GM10266 (cell line): ENCODE measurements around the gene GYS1.
A peak's percentile ranks its signal among the peaks of the same experiment; 100 is the strongest.

ENCODE experiments used
- DNase-seq: peaks from one replicate; pipeline ENCODE4 v3.0.0; 2012; ENCODE audit errors: extremely low spot score
- CTCF ChIP-seq: IDR thresholded peaks from 2 replicates; pipeline ENCODE4 v1.5.1; 2012; ENCODE audit warnings: mild to moderate bottlenecking, low read depth; ENCODE audit not compliant: control insufficient read depth, insufficient read depth; ENCODE audit errors: missing control alignments

Gene GYS1

GRCh38 chr19:48965806-48966540, 27.1 kb downstream of the GYS1 start:
- no peak for TF ChIP-seq CTCF
- peak; percentile 82 for DNase-seq

DNA sequence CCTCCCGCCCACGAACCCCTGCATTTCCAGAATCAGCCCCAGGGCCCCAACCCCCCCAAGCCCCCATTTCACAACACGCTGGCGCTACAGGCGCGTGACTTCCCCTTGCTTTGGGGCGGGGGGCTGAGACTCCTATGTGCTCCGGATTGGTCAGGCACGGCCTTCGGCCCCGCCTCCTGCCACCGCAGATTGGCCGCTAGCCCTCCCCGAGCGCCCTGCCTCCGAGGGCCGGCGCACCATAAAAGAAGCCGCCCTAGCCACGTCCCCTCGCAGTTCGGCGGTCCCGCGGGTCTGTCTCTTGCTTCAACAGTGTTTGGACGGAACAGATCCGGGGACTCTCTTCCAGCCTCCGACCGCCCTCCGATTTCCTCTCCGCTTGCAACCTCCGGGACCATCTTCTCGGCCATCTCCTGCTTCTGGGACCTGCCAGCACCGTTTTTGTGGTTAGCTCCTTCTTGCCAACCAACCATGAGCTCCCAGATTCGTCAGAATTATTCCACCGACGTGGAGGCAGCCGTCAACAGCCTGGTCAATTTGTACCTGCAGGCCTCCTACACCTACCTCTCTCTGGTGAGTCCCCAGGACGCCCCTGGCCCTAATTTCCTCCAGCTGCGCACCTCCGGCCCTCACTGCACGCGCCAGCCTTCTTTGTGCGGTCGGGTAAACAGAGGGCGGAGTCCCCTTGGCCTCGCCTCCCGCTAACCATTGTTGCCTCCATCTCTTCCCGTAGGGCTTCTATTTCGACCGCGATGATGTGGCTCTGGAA, 27.9 kb downstream of the GYS1 start, which contains the start of gene FTL:
Gene FTL, plus strand, starts transcription at position 270 of the 766 bp plus-strand sequence. Its CDS starts 199 bp downstream, at position 469.
- peak; percentile 97 for DNase-seq
- TF ChIP-seq CTCF = no peak

DNA sequence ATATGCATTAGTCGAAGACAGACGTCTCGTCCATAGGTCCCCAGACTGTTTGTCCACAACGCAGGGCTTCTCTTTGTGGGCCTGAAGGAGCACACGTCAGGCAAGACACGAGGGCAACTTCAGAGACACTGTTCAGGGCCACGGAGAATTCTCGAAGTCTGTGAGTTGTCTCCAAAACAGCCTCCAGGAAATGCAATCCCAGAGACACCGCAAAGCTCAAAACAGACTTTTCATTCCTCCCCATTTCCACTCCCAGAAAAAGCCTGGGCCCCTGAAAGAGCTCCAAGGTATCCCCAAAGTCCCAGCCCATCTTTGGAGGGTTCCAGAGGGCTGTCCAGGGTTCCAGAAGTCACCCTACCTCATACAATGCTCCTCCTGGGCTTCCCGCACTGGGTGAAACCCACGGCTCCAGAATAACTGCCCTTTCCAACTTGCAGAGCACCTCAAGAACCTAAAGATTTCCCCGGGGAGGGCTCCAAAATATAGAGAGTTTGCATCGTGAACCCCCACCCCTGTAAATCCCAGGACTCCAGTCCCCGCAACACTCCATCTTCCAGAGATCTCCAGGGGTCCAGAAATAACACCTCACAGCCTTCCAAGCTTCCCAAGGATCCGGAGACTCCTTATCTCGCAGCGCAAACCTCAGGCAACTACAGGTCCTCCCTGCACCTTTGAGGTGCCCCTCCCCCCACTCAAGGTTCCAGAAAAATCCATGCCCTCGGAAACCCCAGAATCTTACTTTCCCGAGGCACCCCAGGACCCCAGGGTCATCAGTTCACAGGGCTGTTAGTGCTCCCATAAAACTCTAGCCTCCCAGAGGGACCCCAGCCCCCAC, 28.7 kb downstream of the GYS1 start:
- no peak for TF ChIP-seq CTCF
- no peak for DNase-seq

- no peak for TF ChIP-seq CTCF
- DNase-seq = peak; percentile 87
Measured at GRCh38 chr19:48963371-48964204, 29.5 kb downstream of the GYS1 start.

DNA sequence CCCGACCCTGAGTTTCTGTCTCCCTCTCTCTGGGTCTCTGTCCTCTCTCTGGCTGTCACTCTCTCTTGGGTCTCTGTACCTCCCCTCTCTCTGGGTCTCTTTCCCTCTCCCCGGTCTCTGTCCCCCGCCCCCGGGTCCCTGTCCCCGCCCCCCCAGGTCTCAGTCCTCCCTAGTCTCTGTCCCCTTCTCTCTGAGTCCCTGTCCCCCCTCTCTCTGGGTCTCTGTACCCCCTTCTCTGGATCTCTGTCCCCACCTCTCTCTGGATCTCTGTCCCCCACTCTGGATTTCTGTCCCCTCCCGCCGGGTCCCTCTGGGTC, 30.3 kb downstream of the GYS1 start:
- TF ChIP-seq CTCF = no peak
- no peak for DNase-seq

DNA sequence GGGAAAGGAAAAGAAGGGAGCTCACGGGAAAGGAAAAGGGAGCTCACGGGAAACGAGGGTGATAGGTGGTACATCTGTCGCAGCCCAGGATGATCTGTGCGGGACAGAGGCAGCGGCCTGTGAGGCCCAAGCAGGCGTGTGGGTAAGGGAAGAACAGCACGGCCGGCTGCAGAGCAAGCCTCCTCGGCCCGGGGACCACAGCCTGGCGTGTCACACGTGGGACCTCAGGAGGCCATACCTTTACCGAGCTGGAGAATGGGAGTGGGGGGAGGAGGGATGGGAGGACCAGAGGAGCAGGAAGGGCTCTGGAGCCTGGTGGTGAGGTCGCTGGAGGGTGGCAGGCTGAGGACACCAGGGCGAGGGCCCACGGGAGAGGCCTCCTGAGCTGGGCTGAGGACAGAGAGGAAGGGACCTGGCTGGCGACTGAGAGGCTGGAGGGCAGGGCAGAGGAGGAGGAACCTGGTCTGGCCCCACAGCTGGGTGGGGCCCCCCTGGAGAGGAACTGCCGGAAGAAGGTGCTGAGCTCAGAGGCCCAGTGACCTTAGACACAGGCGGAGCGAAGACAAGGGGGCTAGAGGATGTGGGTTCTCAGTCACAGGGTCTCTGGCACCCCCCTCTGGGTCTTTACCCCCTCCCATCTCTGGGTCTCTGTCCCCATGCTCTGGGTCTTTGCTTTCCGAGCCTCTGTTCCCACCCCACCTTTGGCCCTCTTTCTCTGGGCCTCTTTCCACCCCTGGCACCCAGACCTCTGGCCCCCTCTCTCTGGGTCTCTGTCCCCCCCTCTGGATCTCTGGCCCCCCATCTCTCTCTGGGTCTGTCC, 30.9 kb downstream of the GYS1 start:
- TF ChIP-seq CTCF = no peak
- peak; percentile 85 for DNase-seq
